GM19452 (cell line): ENCODE results near the gene GPR84.
"Not testable (repeated sequence)": the region's sequence is repeated elsewhere in the genome, so short reads cannot be mapped to it uniquely, and the experiment has no call there.

Experiments used
- ATAC-seq: cut with Tn5 transposase; IDR thresholded peaks from one replicate; pipeline ENCODE4 v1.9.1; 2021; ENCODE audit not compliant: unreplicated experiment

Gene GPR84

GRCh38 chr12:54328595-54329337 is 35.5 kb downstream of the GPR84 start:
- no peak for ATAC-seq

GRCh38 chr12:54325442-54326109 is 38.7 kb downstream of the GPR84 start:
- not testable (repeated sequence) for ATAC-seq

GRCh38 chr12:54324617-54325441 is 39.5 kb downstream of the GPR84 start, which contains the start of gene COPZ1:
TSS of gene COPZ1 (plus strand) at chr12:54325131. CDS start at chr12:54325164, 33 bp downstream.
- ATAC-seq: peak; percentile 99

- no peak for ATAC-seq
Measured at GRCh38 chr12:54321363-54321762, 42.9 kb downstream of the GPR84 start.
